ENCODE measurements around the gene SLC27A6.

GRCh38 chr5:129078247-129078646 lies 113.0 kb downstream of the SLC27A6 start:
- TF ChIP-seq CTCF (IDR thresholded peaks at IDR 0.05) (no peak), POLR2A (IDR thresholded peaks at IDR 0.05) (no peak)
